ENCODE results near the gene RAB17.

Gene RAB17

DNA sequence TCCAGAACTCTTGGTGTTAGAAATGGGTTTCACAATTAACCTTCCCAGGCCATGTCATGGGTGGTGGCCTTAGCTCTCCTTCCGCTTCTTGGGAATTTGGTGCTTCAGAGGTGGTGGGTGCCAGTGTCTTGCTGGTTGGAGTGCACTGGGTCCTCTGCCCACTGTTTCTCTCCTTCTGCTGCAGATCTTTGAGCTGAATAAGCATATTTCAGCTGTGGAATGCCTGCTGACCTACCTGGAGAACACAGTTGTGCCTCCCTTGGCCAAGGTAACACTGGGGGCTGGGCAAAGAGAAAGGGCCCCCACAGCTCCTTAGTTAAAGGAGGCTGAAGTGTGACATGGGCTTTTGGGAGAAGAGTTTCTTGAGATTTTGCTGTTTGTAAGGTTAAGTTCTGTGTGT is 56.2 kb downstream of the RAB17 start:
- DNase-seq: no peak

DNA sequence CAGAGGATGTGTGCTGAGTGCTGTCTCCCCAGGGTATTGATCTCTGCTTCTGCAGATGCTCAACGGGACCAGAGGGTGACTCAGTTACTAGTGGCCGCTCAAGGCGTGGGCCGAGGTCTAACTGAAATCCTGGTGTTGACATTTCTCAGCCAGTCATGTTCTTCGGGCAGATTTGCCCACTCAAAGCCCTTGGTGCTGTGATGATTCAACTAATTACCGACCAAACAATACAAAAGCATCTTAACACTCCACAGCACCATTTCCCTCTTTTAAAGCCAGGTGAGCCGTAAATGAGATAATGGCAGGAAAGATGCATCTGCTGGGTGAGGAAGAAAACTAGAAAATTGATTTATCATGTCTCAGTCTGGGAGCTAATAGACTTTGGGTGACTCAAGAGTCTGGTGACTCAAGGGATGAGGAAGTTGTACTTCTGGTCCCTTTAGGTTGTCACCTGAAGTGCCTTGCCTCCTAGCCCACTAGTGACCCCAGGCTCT is 56.8 kb downstream of the RAB17 start:
- DNase-seq: no peak

DNA sequence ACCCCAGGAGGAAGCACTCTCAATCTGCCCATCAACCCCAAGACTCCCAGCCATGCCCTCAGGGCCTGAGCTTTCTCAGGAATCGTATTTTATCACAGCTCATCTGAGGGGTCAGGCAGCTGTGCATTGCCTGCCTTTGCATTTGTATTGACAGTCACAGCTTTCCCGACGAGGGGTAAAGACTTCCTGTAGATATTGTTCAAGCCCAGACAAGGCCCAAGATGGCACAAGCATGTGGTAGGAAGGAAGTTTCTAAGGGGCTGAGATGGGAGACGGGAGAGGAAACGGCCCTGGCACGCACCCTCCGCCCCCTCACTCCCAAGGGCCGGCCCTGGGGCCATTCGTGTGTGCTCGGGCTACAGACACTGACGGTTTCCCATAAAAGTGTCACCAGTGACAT is 58.4 kb downstream of the RAB17 start:
- no peak for DNase-seq

DNA sequence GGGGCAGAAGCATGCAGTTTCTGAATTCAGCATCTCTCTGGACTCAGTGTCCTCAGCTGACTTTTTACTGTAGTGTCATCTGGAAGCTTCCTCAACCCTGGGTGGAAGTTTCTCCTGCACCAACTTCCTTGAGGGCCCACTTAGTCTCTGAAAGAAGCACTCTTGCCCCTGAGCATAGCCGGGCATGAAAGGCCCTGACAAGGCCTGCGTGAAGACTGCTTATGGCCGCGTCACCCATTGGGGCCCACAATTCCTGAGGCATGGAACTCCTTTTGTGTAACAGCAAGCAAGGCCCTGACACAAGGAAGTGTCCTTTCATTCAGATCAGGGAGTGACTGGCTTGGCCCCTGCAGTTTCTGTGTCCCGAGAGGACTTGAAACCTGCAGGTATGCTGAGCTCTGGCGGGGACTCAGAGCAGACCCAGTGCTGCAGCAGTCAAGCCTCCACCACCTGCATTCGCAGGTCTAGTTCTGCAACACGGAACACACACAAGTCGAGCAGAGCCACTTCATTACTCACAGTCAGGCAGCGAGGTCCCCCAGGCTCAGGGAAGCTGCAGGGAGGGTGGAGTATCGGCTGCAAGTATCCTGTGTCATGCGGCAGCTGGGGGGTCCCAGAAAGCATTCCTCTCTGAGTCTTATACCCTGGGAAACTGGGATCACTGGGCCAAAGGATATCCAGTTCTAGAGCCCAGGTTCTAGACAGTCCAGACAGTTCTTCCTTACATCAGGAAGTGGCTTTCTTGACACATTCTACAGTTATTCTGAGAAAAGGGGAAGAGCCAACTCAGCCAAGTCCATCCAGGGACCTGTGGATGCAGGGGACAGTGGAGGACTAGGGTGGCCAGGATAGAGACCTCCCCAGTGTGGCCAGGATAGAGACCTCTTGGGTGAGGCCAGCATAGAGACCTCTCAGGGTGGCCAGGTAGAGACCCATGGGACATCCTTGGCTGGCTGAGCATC is 59.8 kb downstream of the RAB17 start:
- DNase-seq: no peak

DNA sequence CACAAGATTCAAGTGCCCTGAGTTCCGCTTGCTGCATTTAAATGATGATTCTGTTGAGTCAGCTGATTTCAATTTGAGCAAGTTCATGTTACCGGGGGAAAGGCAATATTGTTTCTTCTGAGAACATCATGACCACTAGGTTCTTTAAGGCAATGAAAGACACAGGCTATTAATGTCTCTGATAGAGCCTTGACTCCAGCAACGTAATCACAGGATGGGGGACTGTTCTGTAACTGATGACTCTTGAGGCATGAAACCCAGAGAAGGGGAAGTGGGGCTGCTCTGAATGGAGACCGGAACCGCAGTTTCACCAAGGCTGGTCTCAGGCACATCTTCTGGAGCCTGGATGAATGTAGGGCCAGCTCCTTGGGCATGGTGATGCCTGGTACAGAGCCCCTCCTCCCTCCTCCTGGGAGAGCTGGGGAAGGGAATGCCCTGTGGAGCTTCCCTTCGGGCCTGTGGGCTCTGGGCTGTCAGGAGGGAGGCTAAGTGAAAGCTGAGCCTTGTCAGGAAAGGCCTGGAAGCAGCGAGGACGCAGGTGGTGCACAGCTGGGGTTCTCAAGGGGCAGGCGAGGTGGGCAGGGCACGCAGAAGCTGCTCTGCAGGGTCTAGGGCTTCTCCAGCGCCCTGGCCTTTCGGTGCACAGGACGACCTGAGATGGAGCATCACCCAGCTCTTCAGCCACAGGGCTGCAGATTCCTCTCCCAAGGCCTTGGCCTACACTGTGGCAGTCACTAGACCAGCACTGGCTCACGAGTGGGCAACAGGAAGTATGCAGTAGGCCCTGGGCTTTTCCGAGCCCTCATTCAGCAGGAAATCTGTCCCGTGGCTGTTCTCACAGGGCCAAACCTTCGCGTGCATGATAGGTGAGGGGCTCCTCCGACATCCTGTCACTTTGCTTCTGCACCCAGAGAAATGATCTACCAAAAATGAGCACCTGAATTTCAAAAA is 60.8 kb downstream of the RAB17 start:
- DNase-seq: no peak

DNA sequence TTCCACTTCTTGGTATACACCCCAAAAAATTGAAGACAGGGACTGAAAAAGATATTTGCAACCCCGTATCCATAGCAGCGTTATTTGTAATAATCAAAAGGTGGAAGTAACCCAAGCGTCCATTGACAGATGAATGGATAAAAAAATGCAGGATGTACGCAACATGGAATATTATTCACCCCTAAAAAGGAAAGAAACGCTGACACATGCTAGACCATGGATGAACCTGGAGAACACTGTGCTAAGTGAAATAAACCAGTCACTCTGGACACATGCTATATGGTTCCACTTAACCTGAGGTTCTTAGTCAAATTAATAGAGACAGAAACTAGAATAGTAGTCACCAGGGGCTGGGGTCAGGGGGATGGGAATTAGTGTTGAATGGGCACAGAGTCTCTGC is 62.8 kb downstream of the RAB17 start:
- DNase-seq: no peak

DNA sequence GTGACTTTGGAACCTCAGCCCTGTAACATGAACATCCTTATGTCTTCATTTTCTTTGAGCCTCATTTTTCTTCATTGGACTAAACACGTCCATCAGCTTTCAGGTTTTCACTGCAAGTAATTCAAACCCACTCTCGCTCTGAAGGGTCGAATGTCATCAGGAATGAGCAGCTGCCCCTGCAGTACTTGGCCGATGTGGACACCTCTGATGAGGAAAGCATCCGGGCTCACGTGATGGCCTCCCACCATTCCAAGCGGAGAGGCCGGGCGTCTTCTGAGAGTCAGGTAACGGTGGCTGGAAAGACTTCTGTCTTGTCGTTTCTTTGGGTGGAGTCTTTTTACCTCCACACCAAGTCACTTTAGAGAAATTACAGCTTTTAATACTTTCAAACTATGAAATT is 63.3 kb downstream of the RAB17 start:
- no peak for DNase-seq

DNA sequence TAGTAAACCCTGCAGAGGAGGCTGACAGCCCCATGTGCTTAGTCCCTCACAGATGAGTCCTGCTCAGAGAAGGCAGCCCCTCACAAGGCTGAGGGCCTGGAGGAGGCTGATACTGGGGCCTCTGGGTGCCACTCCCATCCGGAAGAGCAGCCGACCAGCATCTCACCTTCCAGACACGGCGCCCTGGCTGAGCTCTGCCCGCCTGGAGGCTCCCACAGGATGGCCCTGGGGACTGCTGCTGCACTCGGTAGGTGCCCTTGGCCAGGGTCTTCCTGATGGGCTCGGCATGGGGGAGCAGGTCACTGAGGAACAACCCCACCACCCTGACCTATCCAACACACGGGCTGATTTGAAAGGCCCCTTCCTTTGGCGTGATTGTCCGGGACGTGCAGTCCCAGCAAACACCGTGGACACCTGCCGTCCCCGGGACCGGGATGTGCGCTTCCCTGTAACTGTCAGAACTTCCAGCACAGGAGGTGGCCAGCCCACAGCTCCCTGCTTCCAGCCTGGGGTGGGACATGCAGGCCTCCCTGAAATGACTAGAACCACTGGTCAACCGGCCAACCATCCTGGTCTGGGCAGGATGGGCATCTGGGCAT is 64.9 kb downstream of the RAB17 start:
- no peak for DNase-seq

DNA sequence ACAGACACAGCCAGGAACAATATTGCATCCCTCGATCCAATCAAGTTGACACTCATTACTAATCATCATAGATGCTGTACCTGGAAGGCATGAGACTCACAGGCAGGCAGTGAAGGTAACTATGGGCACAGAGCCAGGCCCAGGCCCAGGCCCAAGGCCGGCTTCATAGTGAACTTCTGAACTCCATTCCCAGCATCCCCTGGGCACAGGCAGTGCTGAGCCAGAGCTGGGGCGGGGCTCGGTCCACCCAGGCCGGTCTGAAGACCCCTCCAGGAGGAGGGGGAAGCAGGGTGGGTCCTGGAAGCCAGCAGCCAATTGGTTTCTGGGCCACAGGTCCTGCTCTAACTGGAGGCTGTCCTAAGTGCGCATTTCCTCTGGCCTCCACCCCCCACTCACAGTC is 65.9 kb downstream of the RAB17 start:
- no peak for DNase-seq

Measured in stimulated activated CD4-positive, alpha-beta T cell treated with anti-CD3 and anti-CD28 coated beads, Interleukin-4, amount 100 ng/mL, for 24 hours (primary cell).